ENCODE results near the gene ENTPD8.

GRCh38 chr9:137475666-137476065 lies 34.5 kb upstream of the ENTPD8 start:
- no peak for TF ChIP-seq BHLHE40 (IDR thresholded peaks at IDR 0.05; ENCODE audit: borderline replicate concordance in 1 of 2, low read depth in 2 of 2, low read length in 1 of 2)
- TF ChIP-seq USF2 (IDR thresholded peaks at IDR 0.05; ENCODE audit: borderline replicate concordance, low read depth, low read length): no peak
- no peak for TF ChIP-seq PBX3 (IDR thresholded peaks at IDR 0.05; ENCODE audit: insufficient replicate concordance, low read depth, low read length)
- no peak for TF ChIP-seq KAT2A (conservative IDR thresholded peaks at IDR 0.05; ENCODE audit: control insufficient read depth, low read depth, low read length)
- no peak for TF ChIP-seq NR2C2 (IDR thresholded peaks at IDR 0.05; ENCODE audit: borderline replicate concordance, control insufficient read depth, insufficient read length, low read depth)
- TF ChIP-seq POLR2A (IDR thresholded peaks at IDR 0.05; ENCODE audit: low read depth, low read length): no peak
- TF ChIP-seq ATF2 (IDR thresholded peaks at IDR 0.05; ENCODE audit: low read length): no peak
